ENCODE results near the gene G3BP1. TPM values are rescaled to one million over a fixed set of nuclear protein-coding genes. Genes with fewer than 3 reads are reported as not detected.

G3BP1 gene
- total RNA-seq, 1 donor: 145 TPM

DNA sequence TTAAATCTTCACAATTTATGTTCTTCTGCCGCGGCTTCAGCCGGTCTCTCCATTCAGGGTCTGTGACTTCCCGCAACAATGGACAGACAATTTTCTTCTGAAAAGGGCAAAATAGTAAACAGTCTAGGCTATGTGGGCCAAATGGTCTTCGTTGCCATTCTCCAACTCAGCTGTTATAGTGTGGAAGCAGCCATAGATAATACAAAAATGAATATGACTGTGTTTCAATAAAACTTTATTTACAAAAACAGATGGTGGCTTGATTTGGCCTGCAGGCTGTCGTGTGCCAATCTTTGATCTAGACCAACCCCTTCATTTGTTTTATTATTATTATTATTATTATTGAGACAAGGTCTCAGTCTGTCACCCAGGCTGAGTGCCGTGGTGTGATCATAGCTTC, 41.4 kb upstream of the G3BP1 start:
- no peak for TF ChIP-seq CTCF (IDR thresholded peaks at IDR 0.05; ENCODE audit: extremely low read depth, low read depth, low read length)
- no peak overlapping the region for H3K27ac ChIP-seq (ENCODE audit: low read depth, low read length)
- no peak for DNase-seq (ENCODE audit: insufficient read length, low spot score, missing footprints)
- no peaks in the 10 kb centered on the region for H3K79me2 ChIP-seq (ENCODE audit: insufficient read depth, low read length)
- no peak overlapping the region for H2AFZ ChIP-seq (ENCODE audit: low read length)
- no peak overlapping the region for H3K4me2 ChIP-seq (ENCODE audit: insufficient read depth, low read length)
- no peaks in the 10 kb centered on the region for H3K27me3 ChIP-seq (ENCODE audit: insufficient read depth, low read length)
- H3K36me3 ChIP-seq (ENCODE audit: insufficient read depth, low read length): no peaks in the 10 kb centered on the region
- no peak overlapping the region for H3K4me3 ChIP-seq (ENCODE audit: insufficient read depth, low read length)
- H3K9me3 ChIP-seq (ENCODE audit: low read depth, low read length): no peaks in the 10 kb centered on the region
- no peaks in the 10 kb centered on the region for H4K20me1 ChIP-seq (ENCODE audit: insufficient read depth, low read length)
- peaks cover 9% of the 10 kb centered on the region for H3K4me1 ChIP-seq (ENCODE audit: insufficient read depth, low read length)

- Histone ChIP-seq H3K4me2 (ENCODE audit: insufficient read depth, low read length) (no peak overlapping the region), H3K9me3 (ENCODE audit: low read depth, low read length) (no peaks in the 10 kb centered on the region), H3K4me3 (ENCODE audit: insufficient read depth, low read length) (no peak overlapping the region), H4K20me1 (ENCODE audit: insufficient read depth, low read length) (no peaks in the 10 kb centered on the region), H3K27ac (ENCODE audit: low read depth, low read length) (no peak overlapping the region), H3K36me3 (ENCODE audit: insufficient read depth, low read length) (no peaks in the 10 kb centered on the region), H3K79me2 (ENCODE audit: insufficient read depth, low read length) (no peaks in the 10 kb centered on the region), H3K4me1 (ENCODE audit: insufficient read depth, low read length) (peaks cover 14% of the 10 kb centered on the region), H2AFZ (ENCODE audit: low read length) (no peak overlapping the region), H3K27me3 (ENCODE audit: insufficient read depth, low read length) (no peaks in the 10 kb centered on the region)
- TF ChIP-seq CTCF (IDR thresholded peaks at IDR 0.05; ENCODE audit: extremely low read depth, low read depth, low read length): no peak
- no peak for DNase-seq (ENCODE audit: insufficient read length, low spot score, missing footprints)
Observed at GRCh38 chr5:151733358-151734063, 38.2 kb upstream of the G3BP1 start.

GRCh38 chr5:151734064-151734408, 37.7 kb upstream of the G3BP1 start:
- Histone ChIP-seq H2AFZ (ENCODE audit: low read length) (no peak overlapping the region), H3K4me2 (ENCODE audit: insufficient read depth, low read length) (no peak overlapping the region), H4K20me1 (ENCODE audit: insufficient read depth, low read length) (no peaks in the 10 kb centered on the region), H3K36me3 (ENCODE audit: insufficient read depth, low read length) (no peaks in the 10 kb centered on the region), H3K4me3 (ENCODE audit: insufficient read depth, low read length) (no peak overlapping the region), H3K27ac (ENCODE audit: low read depth, low read length) (no peak overlapping the region), H3K27me3 (ENCODE audit: insufficient read depth, low read length) (no peaks in the 10 kb centered on the region), H3K9me3 (ENCODE audit: low read depth, low read length) (no peaks in the 10 kb centered on the region), H3K4me1 (ENCODE audit: insufficient read depth, low read length) (peaks cover 19% of the 10 kb centered on the region), H3K79me2 (ENCODE audit: insufficient read depth, low read length) (no peaks in the 10 kb centered on the region)
- DNase-seq (ENCODE audit: insufficient read length, low spot score, missing footprints): no peak
- TF ChIP-seq CTCF (IDR thresholded peaks at IDR 0.05; ENCODE audit: extremely low read depth, low read depth, low read length): no peak

- H4K20me1 ChIP-seq (ENCODE audit: insufficient read depth, low read length): no peaks in the 10 kb centered on the region
- H3K27ac ChIP-seq (ENCODE audit: low read depth, low read length): no peak overlapping the region
Observed at GRCh38 chr5:151735646-151736045, 36.1 kb upstream of the G3BP1 start.

More at GRCh38 chr5:151735646-151736045, 36.1 kb upstream of the G3BP1 start:
- no peak overlapping the region for H3K4me3 ChIP-seq (ENCODE audit: insufficient read depth, low read length)
- DNase-seq (ENCODE audit: insufficient read length, low spot score, missing footprints): no peak
- no peak overlapping the region for H2AFZ ChIP-seq (ENCODE audit: low read length)
- H3K4me1 ChIP-seq (ENCODE audit: insufficient read depth, low read length): peaks cover 35% of the 10 kb centered on the region
- no peaks in the 10 kb centered on the region for H3K79me2 ChIP-seq (ENCODE audit: insufficient read depth, low read length)
- no peaks in the 10 kb centered on the region for H3K36me3 ChIP-seq (ENCODE audit: insufficient read depth, low read length)
- TF ChIP-seq CTCF (IDR thresholded peaks at IDR 0.05; ENCODE audit: extremely low read depth, low read depth, low read length): no peak
- no peaks in the 10 kb centered on the region for H3K27me3 ChIP-seq (ENCODE audit: insufficient read depth, low read length)
- H3K9me3 ChIP-seq (ENCODE audit: low read depth, low read length): no peaks in the 10 kb centered on the region
- no peak overlapping the region for H3K4me2 ChIP-seq (ENCODE audit: insufficient read depth, low read length)

Data from osteoblast (primary cell).